ENCODE results near the gene DDX4. TPM values are rescaled to one million over a fixed set of nuclear protein-coding genes. Genes with fewer than 3 reads are reported as not detected.
"Not testable (repeated sequence)": the region's sequence is repeated elsewhere in the genome, so short reads cannot be mapped to it uniquely, and the experiment has no call there.

The DDX4 gene
- total RNA-seq, 1 experiment from 2014 or later, result not detected

- TF ChIP-seq YY1 (IDR thresholded peaks at IDR 0.05; ENCODE audit: extremely low read depth, insufficient replicate concordance, low read depth, low read length) (no peak), EZH2 (IDR thresholded peaks at IDR 0.05) (no peak), CBX3 (IDR thresholded peaks at IDR 0.05; ENCODE audit: low read depth) (no peak; the same call in 1 of the 2 replicates), POLR2AphosphoS5 (IDR thresholded peaks at IDR 0.05; ENCODE audit: low read depth, low read length) (no peak), POLR2A (IDR thresholded peaks at IDR 0.05; ENCODE audit: borderline replicate concordance, extremely low read depth, insufficient read depth, insufficient read length) (no peak), JUND (IDR thresholded peaks at IDR 0.05) (no peak), ATF3 (IDR thresholded peaks at IDR 0.05) (no peak), SRF (IDR thresholded peaks at IDR 0.05; ENCODE audit: low read depth) (no peak)
Measured at GRCh38 chr5:55777332-55777731, 39.5 kb downstream of the DDX4 start (continued).

- H3K36me3 ChIP-seq (ENCODE audit: control insufficient read depth in 1 of 2, insufficient read depth in 2 of 2, low read length in 2 of 2), result no peaks in the 10 kb centered on the region
- BruUV-seq (replicated peaks), result no TSS peak
Measured at GRCh38 chr5:55800924-55801323, 63.1 kb downstream of the DDX4 start.

GRCh38 chr5:55808814-55809213, 71.0 kb downstream of the DDX4 start:
- H3K9me2 ChIP-seq (ENCODE audit: insufficient read depth); ATAC-seq; POLR2A ChIA-PET; DNase-seq (ENCODE audit: low read depth, low spot score); BruUV-seq (replicated peaks); H3K36me3 ChIP-seq (ENCODE audit: control insufficient read depth in 1 of 2, insufficient read depth in 2 of 2, low read length in 2 of 2); H3K4me3 ChIP-seq (replicated peaks in 1 of 2; ENCODE audit: low read depth in 1 of 2, low read length in 2 of 2); H3K27ac ChIP-seq (ENCODE audit: low read depth, low read length); H2AFZ ChIP-seq (ENCODE audit: low read depth, low read length, poor library complexity, severe bottlenecking); H3K9ac ChIP-seq (ENCODE audit: low read length); H3K4me1 ChIP-seq (ENCODE audit: control insufficient read depth in 1 of 2, insufficient read depth in 2 of 2, low read length in 2 of 2); H3K4me2 ChIP-seq (ENCODE audit: low read length); H3K79me2 ChIP-seq (ENCODE audit: insufficient read depth, low read length); CTCF ChIA-PET; H4K20me1 ChIP-seq (ENCODE audit: insufficient read depth); H3K9me3 ChIP-seq (ENCODE audit: control insufficient read depth in 1 of 2, insufficient read depth in 1 of 2, low read depth in 1 of 2, low read length in 2 of 2); RAD21 ChIA-PET (ENCODE audit: low non-redundant PET in 1 of 2, low total read pairs in 2 of 2, uncharacterized antibody in 2 of 2, unreplicated experiment in 2 of 2); H3K27me3 ChIP-seq (ENCODE audit: insufficient read depth, low read length); intact Hi-C loops (cut with micrococcal nuclease): not testable (repeated sequence)

More at GRCh38 chr5:55800924-55801323, 63.1 kb downstream of the DDX4 start:
- RAD21 ChIA-PET (ENCODE audit: low non-redundant PET in 1 of 2, low total read pairs in 2 of 2, uncharacterized antibody in 2 of 2, unreplicated experiment in 2 of 2), result no interaction called here
- no peaks in the 10 kb centered on the region for H4K20me1 ChIP-seq (ENCODE audit: insufficient read depth)
- H3K9me3 ChIP-seq (ENCODE audit: control insufficient read depth in 1 of 2, insufficient read depth in 1 of 2, low read depth in 1 of 2, low read length in 2 of 2), result no peaks in the 10 kb centered on the region
- no peaks in the 10 kb centered on the region for H3K79me2 ChIP-seq (ENCODE audit: insufficient read depth, low read length)
- ATAC-seq, result no peak
- intact Hi-C loops (cut with micrococcal nuclease), result no loop called here
- H3K27me3 ChIP-seq (ENCODE audit: insufficient read depth, low read length), result no peaks in the 10 kb centered on the region
- no peaks in the 10 kb centered on the region for H3K4me1 ChIP-seq (ENCODE audit: control insufficient read depth in 1 of 2, insufficient read depth in 2 of 2, low read length in 2 of 2)
- no peak for TF ChIP-seq ZFX (IDR thresholded peaks at IDR 0.05)
- no peak for TF ChIP-seq MAX (IDR thresholded peaks at IDR 0.05)
- TF ChIP-seq CTCF (IDR thresholded peaks at IDR 0.05 in 2 of 3, conservative IDR thresholded peaks at IDR 0.05 in 1 of 3; ENCODE audit: borderline replicate concordance in 1 of 3, insufficient read depth in 1 of 3, low read depth in 2 of 3, low read length in 2 of 3), result no peak
- TF ChIP-seq POLR2AphosphoS5 (IDR thresholded peaks at IDR 0.05; ENCODE audit: low read depth, low read length), result no peak
- TF ChIP-seq CEBPB (IDR thresholded peaks at IDR 0.05; ENCODE audit: low read depth), result no peak
- no peak overlapping the region for H3K9ac ChIP-seq (ENCODE audit: low read length)
- H3K4me2 ChIP-seq (ENCODE audit: low read length), result no peak overlapping the region
- no peak for DNase-seq (ENCODE audit: low read depth, low spot score)
- POLR2A ChIA-PET, result no interaction called here
- no peak overlapping the region for H3K4me3 ChIP-seq (replicated peaks in 1 of 2; ENCODE audit: low read depth in 1 of 2, low read length in 2 of 2)
- no peaks in the 10 kb centered on the region for H3K9me2 ChIP-seq (ENCODE audit: insufficient read depth)
- H3K27ac ChIP-seq (ENCODE audit: low read depth, low read length), result no peak overlapping the region
- H2AFZ ChIP-seq (ENCODE audit: low read depth, low read length, poor library complexity, severe bottlenecking), result no peak overlapping the region
- CTCF ChIA-PET, result no interaction called here

- H3K79me2 ChIP-seq (ENCODE audit: insufficient read depth, low read length); H4K20me1 ChIP-seq (ENCODE audit: insufficient read depth); H3K9me2 ChIP-seq (ENCODE audit: insufficient read depth); intact Hi-C loops (cut with micrococcal nuclease); H3K27me3 ChIP-seq (ENCODE audit: insufficient read depth, low read length); CTCF ChIA-PET; ATAC-seq; H3K36me3 ChIP-seq (ENCODE audit: control insufficient read depth in 1 of 2, insufficient read depth in 2 of 2, low read length in 2 of 2); BruUV-seq (replicated peaks); H2AFZ ChIP-seq (ENCODE audit: low read depth, low read length, poor library complexity, severe bottlenecking); H3K9ac ChIP-seq (ENCODE audit: low read length); H3K4me1 ChIP-seq (ENCODE audit: control insufficient read depth in 1 of 2, insufficient read depth in 2 of 2, low read length in 2 of 2); RAD21 ChIA-PET (ENCODE audit: low non-redundant PET in 1 of 2, low total read pairs in 2 of 2, uncharacterized antibody in 2 of 2, unreplicated experiment in 2 of 2); H3K4me3 ChIP-seq (replicated peaks in 1 of 2; ENCODE audit: low read depth in 1 of 2, low read length in 2 of 2); DNase-seq (ENCODE audit: low read depth, low spot score); H3K27ac ChIP-seq (ENCODE audit: low read depth, low read length); H3K4me2 ChIP-seq (ENCODE audit: low read length); POLR2A ChIA-PET; H3K9me3 ChIP-seq (ENCODE audit: control insufficient read depth in 1 of 2, insufficient read depth in 1 of 2, low read depth in 1 of 2, low read length in 2 of 2): not testable (repeated sequence)
Measured at GRCh38 chr5:55815939-55816338, 78.1 kb downstream of the DDX4 start.

Measured in HCT116 (cell line).